Activated naive CD4-positive, alpha-beta T cell treated with Interleukin-2 at 50 U/mL for 16 hours (primary cell): ENCODE measurements around the gene PCNX2.

Experiments
- DNase-seq: peaks from one replicate; pipeline ENCODE4 v3.0.0-alpha.2; 2020

Gene PCNX2

DNA sequence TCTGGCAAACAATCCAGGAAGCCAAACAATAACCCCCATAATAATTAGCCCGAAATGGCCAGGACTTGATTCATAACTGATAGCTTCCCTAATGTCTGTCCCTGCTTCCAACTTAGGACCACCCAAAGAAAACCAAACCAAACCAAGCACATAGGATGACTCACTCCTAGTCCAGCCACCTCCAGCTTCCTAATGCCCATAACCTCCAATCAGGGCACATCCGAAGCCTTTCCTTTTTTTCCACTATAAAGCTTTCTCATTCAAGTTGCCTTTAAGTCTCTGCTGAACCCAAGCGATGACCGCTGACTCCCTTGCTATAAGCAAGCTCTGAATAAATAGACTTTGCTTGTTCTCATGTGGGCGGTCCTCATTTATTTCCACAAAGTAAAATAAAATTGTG lies 40.4 kb downstream of the PCNX2 start:
- no peak for DNase-seq

DNA sequence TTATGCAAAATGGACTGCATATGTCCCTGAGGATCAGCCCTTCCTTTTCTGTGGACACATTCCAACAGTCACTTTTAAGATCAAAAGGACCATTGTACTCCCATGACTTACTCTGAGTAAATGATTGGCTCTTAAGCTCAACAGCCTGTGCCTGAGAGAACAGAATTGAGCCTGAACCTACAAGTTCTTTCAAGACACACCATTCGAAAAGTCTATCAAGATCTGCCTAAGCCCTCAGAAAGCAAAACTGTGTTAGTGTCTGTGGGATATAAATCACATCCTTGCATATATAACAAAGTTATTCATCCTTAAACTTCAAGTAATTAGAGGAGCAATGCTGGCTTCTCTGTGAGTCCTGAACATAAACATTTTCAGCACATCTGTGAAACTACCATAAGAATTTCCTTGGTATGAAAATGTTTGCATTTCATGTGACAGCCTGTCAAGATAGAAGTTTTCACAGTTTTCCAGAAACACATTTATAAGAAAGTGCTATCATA lies 41.6 kb downstream of the PCNX2 start:
- no peak for DNase-seq

DNA sequence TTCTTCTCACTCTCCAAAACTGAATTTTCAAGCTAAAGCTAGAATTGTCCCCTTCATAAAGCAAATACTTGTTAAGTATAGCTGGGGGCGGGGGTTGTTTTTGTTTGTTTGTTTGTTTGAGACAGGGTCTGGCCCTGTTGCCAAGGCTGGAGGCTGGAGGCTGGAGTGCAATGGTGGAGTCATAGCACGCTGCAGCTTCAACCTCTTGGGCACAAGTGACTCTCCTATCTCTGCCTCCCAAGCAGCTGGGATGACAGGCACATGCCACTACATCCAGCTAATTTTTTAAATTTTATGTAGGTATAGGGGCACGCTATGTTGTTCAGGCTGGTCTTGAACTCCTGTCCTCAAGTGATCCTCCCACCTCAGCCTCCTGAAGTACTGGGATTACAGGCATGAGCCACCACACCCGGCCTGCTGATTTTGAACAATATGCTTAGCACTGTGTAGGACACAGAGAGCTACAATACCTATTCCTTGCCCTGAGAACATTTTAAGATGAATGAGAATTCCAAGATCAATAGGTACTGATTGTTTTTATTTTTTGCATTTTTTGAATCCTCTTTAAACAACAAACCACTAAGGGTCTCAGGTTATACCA lies 42.2 kb downstream of the PCNX2 start:
- no peak for DNase-seq

DNA sequence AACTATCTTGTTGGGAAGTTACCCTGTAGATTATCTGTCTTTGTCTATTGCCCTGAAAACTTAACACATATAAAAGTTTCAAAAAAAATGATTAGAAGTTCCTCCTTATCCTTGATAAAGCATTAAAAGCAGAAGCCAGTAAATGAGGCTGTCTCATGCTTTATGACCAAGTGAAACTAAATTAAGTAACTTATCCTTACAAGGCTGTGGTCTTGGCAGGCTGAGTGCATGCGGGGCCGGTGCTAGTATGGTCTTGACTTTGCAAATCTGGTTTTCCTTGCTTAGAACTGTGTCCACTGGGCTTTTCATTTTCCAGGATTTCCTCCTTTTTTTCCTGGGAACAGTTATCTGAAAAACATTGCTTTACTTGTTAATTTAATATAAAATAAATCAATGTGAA lies 43.1 kb downstream of the PCNX2 start:
- no peak for DNase-seq

DNA sequence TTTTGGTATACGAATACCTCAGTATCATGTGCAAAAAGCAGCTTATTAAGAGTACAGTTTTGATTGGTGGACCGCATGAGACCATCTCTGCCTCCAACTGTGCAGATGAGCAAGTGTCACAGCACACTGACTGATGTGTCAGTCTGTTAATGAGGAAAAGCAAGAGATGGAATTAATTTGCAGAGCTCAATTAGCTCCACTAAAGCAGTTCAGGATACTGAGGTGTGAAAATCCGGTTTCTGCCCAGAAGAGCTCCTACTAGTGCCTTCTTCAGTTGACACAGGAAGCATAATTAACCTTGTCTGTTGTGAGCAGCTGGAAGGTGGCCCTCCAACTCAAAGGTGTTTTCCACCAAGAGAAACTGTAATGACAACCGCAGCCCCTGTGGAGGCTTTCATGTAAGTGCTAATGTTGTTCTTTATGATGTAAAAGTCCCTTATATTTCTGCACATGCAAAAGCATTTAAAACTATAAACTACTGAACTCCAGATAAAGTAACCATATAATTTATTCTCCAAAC lies 44.3 kb downstream of the PCNX2 start:
- no peak for DNase-seq

DNA sequence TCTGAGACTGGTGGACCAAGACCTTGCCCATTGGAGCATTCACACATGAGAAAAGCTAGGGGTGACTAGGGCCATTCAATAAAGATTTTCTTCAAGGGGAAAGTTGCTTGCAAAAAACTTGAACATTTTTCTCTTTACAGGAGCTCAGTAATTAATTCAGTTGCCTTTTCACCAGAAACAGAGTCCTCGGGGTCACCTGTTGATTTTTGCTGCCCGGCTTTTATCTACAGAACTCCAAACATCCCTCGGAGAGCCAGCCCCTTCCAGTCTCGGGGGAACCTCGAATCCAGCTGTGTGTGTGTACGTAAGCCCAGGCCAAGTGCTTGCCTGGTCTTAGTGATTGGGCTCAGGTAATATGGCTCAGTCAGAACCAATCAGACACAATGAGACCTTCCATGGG lies 47.5 kb downstream of the PCNX2 start:
- no peak for DNase-seq

DNA sequence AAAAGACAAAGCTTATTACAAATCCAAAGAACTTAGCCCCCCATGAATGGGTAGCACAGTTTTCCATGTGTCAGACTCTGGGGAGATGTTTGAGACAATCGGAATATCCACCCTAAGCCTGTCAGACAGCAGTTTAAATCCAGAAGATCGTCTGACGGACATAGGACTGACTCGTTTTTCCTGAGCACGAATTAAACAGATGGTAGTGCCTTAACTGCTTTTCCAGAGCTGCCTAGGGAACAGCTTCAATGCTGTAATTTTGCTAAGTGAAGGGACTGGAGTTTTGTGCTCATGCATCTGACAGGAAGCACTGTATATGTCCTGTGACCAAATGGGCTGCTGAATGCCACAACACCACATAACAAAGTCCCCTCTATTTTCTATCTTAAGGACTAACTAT lies 48.6 kb downstream of the PCNX2 start:
- DNase-seq, result no peak

DNA sequence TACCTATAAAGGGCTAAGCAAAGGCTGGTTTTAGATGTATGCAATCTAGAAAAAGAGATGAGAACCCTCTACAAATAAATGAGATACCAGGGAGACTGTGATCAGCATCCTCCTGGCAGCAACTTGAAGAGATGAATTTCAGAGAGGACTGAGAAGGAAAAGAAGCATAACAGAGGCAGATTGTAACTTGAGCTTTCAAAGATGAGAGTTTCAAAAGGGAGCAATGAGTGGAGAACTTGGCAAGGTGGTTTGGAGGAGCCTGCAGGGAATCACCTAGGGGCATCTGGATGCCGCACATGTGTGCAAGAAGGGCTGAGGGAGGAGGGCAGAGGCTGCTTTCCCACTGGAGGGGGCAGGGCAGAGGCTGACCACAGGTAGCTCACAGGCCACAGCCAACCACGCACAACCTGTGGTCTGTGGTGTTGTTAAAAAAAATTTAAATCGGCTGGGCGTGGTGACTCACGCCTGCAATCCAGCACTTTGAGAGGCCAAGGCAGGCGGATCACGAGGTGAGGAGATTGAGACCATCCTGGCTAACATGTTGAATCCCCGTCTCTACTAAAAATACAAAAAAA lies 50.2 kb downstream of the PCNX2 start:
- no peak for DNase-seq

DNA sequence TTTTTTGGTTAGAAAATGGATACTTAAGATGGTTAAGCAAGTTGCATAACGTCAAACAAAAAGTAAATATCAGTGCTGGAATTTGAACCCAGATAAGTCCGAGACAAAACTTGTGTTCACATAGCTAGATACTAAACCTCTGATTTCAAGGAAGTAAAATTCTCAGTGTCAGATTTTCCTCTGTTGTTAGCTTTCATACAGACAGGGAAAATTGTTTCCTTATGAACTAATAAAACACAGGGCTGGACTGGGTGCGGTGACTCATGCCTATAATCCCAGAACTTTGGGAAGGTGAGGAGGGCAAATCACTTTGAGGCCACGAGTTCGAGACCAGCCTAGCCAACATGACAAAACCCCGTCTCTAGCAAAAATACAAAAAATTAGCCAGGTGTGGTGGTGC lies 51.3 kb downstream of the PCNX2 start:
- no peak for DNase-seq

DNA sequence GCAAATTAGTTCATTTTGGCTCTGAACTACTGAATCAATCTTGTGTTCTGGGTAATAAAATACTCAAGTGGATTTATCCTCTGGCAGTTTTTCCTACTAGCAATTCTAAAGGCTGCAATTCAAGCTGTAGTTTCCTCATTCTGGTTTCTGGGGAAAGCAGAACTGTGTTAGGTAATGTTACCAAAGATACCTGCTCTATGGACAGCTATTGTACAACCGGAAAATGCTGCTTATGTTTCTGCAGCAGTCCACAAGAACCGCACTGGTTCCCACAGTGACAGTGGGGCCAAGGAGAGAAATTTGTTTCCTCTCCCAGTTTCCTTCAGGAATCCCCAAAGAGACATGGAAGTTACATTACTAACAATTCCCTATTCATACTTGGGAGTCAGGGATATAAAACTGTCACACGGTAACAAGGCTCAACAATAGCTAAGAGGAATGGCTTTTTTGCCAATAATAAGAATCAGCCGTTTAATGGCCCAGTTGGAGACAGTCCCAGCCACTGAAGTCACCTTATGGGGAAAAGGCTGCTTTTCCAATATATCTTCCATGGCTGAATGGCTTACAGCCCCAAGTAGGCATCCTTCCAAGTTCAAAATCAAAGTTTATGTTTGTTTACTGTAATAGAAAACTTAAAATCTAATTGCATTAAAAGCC lies 52.6 kb downstream of the PCNX2 start:
- DNase-seq, result no peak

DNA sequence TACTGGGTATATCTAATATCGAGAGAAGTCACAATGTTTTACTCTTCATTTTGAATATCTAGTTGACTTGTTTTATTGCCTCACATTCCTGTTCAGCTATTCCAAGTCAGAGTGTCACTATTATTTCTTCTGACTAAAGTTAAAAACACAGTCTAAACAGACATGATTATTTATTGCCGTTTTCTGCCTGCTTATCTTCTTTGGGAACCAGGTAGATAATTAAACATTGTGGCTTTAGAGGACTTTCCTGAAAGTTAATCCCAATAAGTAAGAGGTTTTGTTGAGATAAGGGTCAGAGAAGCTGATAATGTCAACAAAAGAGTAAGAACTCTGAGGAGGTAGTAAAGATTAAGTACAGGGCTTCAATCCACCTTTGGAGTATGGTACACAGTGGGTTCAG lies 53.8 kb downstream of the PCNX2 start:
- DNase-seq, result no peak

DNA sequence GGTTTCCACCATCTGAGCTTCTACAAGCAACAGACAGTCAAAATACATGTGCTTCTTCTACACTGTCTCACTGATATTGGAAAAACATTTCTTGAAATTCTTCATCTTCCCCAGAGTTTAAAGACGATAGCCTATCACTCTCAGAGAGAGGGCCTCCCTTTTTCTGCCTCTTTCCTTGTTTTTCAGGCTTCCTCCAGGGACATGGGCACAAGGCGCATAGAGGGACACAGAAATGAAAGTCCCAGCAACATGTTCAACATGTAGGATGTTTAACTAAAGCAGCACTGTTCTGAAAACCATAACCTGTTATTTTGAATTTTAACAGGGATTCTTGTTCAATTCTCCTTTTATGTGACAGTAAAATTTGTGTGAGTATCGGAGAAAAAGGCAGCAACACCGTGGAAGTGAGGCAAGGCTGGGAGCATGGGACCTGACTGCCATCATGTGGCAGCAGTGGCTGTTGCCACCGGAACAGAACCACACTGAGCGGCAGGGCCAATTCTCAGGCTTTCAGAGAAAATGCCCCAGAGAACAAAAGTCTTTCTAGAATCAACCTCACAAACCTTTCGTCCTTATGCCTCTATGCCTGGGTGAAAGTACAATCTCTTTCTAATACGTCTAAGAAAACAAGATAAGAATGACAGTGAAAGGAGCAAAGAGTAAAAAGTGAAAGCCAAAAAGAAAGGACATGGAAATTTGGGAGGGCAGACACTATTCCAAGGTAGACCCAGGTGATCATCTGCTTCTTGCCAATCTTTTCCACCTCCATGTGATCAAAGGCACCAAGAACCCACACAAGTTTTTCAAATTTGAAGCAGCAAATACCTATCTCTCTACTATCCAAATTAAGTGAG lies 54.5 kb downstream of the PCNX2 start:
- DNase-seq, result no peak

DNA sequence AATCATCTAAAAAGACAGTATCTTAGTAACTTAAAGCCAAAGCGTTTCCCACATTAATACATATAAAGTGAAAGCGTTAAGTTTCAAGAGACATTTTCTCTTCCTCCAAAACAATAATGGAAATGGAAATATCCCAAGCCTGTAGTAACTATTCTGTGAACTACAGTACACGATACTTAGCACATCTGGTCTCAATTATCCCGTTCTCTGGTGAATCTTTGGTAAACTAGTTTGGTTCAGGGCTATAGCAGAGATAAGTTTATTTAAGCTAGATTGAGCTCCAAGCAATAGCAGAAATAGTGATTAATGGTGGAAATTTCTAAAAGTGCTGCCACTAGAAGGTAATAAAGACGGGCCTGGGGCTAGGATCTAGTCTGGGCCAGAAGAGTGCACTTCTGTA lies 55.2 kb downstream of the PCNX2 start:
- DNase-seq, result no peak

DNA sequence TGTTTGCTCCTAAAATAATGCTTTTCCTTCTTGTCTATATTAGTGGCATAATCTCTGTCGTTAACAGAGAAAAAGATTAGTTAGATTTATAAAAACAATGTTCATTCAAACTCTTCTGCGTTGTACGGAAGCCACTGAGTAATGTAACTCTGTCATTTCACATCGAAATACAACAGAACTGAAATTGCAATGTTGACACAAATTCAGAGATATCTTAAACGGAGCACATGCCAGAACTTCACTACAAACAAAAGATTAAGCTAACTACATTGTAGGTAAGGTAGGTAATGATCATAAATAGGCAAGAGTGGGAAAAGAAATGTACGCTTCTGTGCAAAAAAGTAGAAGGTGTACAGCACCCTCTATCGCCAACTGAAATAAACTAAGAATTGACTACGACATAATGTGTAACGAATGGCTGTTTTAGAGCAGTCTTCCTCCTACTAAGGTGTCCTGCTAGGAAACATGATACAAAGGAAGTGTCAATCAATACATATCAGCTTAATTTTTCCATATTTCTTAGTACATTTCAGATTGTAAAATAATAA lies 56.6 kb downstream of the PCNX2 start:
- DNase-seq, result no peak

DNA sequence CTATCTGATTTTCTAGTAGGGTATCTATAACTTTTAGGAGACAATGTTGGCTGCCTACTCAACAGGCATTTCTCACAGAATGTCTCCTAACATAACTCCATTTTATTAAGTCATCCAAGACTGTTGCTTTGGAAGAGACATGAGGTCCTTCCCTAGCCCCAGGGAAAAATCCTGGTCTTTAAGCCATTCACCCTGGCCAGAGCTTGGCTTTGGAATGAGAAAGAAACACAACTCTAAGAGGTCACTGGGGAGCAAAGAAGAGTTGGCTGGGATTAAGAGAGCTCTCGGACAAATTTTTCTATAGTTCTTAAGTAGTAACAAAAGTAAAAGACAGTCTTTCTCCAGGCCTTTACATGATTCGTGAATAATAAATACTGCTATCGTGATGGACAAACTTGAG lies 57.9 kb downstream of the PCNX2 start:
- DNase-seq, result no peak

DNA sequence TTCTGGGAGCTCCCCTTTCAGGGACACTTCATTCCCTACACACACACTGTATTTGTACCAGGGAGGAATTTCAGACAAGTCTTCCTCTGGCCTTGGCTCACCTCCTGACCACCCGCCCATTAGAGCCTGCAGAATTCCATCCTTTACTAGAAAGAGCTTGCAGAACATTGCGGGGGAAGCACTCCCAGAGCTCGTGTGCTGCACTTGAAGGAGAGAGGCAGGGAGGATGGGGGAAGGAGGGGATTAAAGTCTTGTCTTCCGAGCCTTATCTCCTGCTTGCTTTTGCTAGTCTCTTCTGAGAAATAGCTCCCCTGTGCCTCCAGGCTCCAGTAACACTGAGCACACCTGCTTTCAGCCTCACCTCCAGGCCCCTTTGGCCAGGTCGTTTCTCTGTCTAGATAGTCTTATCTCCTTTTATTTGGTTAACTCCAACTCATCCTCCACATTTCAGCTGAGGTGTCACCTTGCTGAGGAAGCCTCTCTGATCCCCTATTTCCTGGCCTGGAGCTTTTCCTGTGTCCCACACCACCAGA lies 62.0 kb downstream of the PCNX2 start:
- no peak for DNase-seq

DNA sequence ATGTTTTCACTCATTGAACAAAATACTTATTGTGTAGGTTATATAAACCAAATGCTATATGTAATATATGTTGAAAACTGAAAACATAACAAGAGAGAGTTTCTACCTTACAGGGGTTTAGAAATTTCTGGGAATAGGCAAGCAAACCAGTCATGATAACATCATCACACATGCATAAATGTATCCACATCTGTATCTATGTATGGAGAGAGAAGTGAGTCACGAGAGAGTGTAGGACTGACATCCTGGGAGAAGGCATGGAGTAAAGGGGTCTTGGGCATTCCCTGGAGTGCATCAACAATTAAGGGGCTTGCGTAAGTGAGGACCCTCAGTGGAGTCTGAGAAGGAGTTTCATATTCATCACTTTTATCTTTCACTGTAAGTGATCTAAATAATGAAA lies 65.5 kb downstream of the PCNX2 start:
- DNase-seq, result no peak

DNA sequence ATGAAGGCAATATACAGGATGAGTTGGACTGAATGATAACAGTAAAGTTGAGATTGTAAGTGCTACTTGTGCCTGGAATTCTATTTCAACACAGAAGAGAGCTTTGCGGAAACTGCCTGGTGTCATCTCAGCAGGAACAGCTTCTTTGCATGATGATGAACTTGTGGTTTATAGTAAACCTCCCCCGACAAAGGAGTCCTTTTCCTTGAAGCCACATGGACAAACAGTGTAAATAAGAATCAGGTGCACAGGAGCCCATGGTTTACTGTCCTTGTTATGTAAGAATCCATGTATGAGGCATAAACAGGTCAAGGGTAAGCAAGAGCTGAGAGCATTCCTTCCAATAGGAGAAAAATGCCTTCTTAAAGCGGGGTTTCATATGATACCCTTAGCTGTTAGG lies 66.2 kb downstream of the PCNX2 start:
- DNase-seq, result no peak

DNA sequence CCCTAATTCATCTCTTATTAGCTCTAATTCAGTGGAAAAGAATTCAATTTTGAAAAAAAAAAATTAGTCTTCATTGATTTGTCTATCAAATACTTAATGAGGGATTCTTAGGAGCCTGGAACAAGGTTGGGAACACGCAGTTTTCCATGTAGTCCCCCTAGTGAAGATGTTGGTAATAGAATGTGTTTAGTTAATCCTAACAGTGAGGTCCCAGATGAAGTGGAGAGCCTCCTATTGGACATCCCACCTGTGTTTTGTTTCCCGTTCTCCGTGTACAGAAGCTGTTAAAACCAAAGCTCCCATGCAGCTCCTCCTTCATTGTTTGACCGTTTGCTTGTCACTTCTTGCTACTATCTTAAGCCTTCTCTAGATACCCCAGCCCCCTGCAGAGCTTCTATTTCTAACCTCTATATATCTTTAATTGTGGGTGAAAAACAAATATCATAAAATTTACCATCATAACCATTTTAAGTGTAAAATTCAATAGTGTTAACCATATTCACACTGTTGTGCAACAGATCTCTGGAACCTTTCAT lies 67.5 kb downstream of the PCNX2 start:
- no peak for DNase-seq

DNA sequence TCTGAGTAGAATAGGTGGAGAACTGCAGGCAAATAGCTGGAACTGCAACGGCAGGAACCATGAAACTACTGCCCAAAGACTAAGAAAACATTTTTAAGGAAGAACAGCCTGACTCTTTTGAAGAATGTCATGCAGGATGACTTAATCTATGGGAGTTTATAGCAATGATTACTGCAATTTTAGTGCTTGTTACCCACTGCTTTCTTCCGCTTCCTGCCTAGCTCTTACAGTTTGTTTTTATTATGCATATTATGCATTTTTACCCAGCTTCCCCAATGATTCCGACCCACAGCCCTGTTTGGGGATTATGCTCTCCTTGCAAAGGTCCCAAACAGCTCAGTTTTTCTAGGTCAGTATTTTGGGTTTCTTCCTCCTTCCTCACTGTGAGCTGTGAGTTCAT lies 71.2 kb downstream of the PCNX2 start:
- no peak for DNase-seq

DNA sequence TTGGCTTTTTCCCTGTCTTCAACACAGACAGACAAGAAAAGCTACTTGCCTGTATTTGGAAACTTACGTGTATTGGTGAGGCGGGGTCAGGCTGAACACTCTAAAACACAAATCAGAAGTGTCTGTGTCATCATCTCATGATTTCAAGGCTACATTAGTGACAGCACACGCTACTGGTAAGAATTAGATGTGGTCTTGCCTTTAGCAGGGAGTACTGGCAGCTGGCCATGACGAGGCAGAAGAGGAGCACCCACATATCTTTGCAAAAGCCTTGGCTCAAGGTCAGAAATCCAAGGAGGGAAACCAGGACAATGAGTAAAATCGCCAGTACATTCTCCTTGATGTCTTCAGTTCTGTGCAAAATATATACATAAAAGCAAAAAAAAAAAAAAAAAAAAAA lies 77.7 kb downstream of the PCNX2 start:
- no peak for DNase-seq

DNA sequence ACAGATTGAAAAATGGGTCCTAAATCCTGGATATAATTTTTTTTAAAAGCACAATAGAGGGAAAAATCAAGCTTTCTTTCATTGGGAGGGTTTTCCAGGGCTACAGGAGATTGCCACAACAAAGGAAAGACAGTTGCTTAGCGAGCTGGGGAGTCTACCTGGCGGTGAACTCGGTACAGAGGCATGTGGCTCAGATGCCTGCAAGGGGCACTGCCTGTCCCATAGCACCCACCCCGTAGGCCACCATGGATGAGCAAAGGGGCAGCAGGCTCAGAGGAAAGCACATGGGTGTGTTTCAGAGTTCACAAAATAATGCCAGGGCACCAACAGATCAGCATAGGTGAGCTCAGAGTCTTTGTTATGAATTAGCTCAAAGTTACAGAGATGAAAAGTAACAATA lies 79.5 kb downstream of the PCNX2 start:
- DNase-seq, result no peak
